Fibroblast of skin of left quadriceps (primary cell): Measurements from ENCODE around the gene CYP27C1.
"Not testable (repeated sequence)": the region's sequence is repeated elsewhere in the genome, so short reads cannot be mapped to it uniquely, and the experiment has no call there.

ENCODE experiments used
- DNase-seq, 2 experiments: peaks; one replicate each; pipeline ENCODE4 v3.0.0-alpha.2; 2013; ENCODE audit warnings: low read depth in 2 of 2

CYP27C1 gene

GRCh38 chr2:127170452-127171197 is 49.5 kb downstream of the CYP27C1 start:
- no peak for DNase-seq

GRCh38 chr2:127170021-127170420 is 50.1 kb downstream of the CYP27C1 start:
- DNase-seq, result no peak

- no peak for DNase-seq
Observed at GRCh38 chr2:127169066-127169660, 50.9 kb downstream of the CYP27C1 start.

- no peak for DNase-seq
Observed at GRCh38 chr2:127166231-127166860, 53.8 kb downstream of the CYP27C1 start.

- no peak for DNase-seq
Observed at GRCh38 chr2:127165539-127165935, 54.6 kb downstream of the CYP27C1 start.

GRCh38 chr2:127164761-127165538 is 55.1 kb downstream of the CYP27C1 start:
- DNase-seq, result no peak

- DNase-seq, result no peak
Observed at GRCh38 chr2:127163921-127164320, 56.2 kb downstream of the CYP27C1 start.

- not testable (repeated sequence) for DNase-seq
Observed at GRCh38 chr2:127163090-127163406, 57.1 kb downstream of the CYP27C1 start.

- no peak for DNase-seq
Observed at GRCh38 chr2:127162261-127163089, 57.6 kb downstream of the CYP27C1 start.

GRCh38 chr2:127161176-127162136 is 58.6 kb downstream of the CYP27C1 start:
- no peak for DNase-seq

- no peak for DNase-seq
Observed at GRCh38 chr2:127160676-127161075, 59.4 kb downstream of the CYP27C1 start.

GRCh38 chr2:127159543-127159942 is 60.6 kb downstream of the CYP27C1 start:
- DNase-seq, result no peak

GRCh38 chr2:127158614-127159290 is 61.3 kb downstream of the CYP27C1 start:
- DNase-seq, result no peak

GRCh38 chr2:127157651-127158485 is 62.2 kb downstream of the CYP27C1 start:
- no peak for DNase-seq

GRCh38 chr2:127157114-127157513 is 63.0 kb downstream of the CYP27C1 start:
- no peak for DNase-seq

GRCh38 chr2:127155947-127156346 is 64.2 kb downstream of the CYP27C1 start:
- peak in 1 of 2 experiments; percentile 61 for DNase-seq

GRCh38 chr2:127155028-127155581 is 65.0 kb downstream of the CYP27C1 start:
- DNase-seq, result peak; percentile 82 to 84

- no peak for DNase-seq
Observed at GRCh38 chr2:127154396-127154795, 65.7 kb downstream of the CYP27C1 start.
